ENCODE data around the gene CDC42EP3. TPM values are rescaled to one million over a fixed set of nuclear protein-coding genes. Genes with fewer than 3 reads are reported as not detected.

CDC42EP3 gene
- total and polyA plus RNA-seq, 12 donors = 4.2 to 30.2 (median 10.7) TPM

DNA sequence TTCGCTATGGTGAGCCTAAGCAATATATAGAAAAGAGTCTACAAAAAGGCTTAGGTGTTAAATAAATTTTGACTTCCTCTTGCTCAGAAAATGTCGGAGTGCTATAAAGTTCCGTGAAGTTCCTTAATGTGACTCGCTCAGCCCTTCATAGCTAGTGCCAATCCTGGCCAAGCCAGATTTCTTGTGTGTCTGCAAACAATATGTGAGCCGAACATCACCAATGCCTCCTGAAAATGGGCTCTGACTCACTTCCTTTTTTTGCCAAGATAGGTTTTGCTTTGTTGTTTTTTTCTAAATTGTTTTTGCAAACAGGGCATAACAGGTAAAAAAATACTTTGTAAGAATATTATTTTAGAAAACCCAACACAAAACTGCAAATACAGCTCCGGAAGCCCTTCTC is 26.1 kb downstream of the CDC42EP3 start:
- Histone ChIP-seq H3K9me3 (replicated peaks in 1 of 3) (no peaks in the 10 kb centered on the region), H3K36me3 (replicated peaks in 1 of 2) (no peaks in the 10 kb centered on the region), H3K27me3 (no peaks in the 10 kb centered on the region), H3K4me1 (replicated peaks in 1 of 2) (peaks cover 2 to 26% of the 10 kb centered on the region in 2 donors), H3K4me3 (no peak overlapping the region), H3K27ac (no peak overlapping the region)
- intact Hi-C loops (cut with DNase I) = no loop called here
- no peak for TF ChIP-seq POLR2A (IDR thresholded peaks at IDR 0.05)
- TF ChIP-seq, protein P1, sequence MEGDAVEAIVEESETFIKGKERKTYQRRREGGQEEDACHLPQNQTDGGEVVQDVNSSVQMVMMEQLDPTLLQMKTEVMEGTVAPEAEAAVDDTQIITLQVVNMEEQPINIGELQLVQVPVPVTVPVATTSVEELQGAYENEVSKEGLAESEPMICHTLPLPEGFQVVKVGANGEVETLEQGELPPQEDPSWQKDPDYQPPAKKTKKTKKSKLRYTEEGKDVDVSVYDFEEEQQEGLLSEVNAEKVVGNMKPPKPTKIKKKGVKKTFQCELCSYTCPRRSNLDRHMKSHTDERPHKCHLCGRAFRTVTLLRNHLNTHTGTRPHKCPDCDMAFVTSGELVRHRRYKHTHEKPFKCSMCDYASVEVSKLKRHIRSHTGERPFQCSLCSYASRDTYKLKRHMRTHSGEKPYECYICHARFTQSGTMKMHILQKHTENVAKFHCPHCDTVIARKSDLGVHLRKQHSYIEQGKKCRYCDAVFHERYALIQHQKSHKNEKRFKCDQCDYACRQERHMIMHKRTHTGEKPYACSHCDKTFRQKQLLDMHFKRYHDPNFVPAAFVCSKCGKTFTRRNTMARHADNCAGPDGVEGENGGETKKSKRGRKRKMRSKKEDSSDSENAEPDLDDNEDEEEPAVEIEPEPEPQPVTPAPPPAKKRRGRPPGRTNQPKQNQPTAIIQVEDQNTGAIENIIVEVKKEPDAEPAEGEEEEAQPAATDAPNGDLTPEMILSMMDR (IDR thresholded peaks at IDR 0.05) = no peak
- 70 to 80% (median 71%) methylated on average over 6 of the region's 6 CpGs for WGBS, 4 donors
- peak in 1 of 7 donors; percentile 25 for DNase-seq

DNA sequence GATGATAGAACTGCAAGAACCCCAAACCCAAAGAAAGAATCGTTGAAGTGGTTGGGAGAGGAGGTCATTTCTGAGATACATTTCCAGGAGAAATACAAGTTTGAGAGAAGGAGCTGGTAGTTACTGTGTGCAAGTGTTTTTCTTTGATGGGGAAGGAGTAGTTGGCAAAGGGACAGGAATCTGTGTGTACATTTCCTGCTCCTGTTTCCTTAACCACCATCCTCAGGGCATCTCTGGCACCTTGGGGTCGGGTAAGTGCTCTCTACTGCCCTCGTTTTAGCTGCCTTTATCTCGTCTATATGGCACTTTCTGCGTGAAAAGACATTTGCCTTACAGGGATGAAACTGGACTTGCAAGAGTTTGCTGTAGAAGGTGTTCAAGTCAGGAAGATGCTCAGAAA is 27.3 kb downstream of the CDC42EP3 start:
- Histone ChIP-seq H3K27me3 (no peaks in the 10 kb centered on the region), H3K4me1 (replicated peaks in 1 of 2) (peaks cover 2 to 21% of the 10 kb centered on the region in 2 donors), H3K4me3 (no peak overlapping the region), H3K9me3 (replicated peaks in 1 of 3) (no peaks in the 10 kb centered on the region), H3K27ac (no peak overlapping the region), H3K36me3 (replicated peaks in 1 of 2) (no peaks in the 10 kb centered on the region)
- intact Hi-C loops (cut with DNase I) = no loop called here
- 49 to 72% (median 63%) methylated on average over 5 of the region's 5 CpGs for WGBS, 4 donors
- no peak for DNase-seq
- no peak for TF ChIP-seq POLR2A (IDR thresholded peaks at IDR 0.05)
- TF ChIP-seq, protein P1 (IDR thresholded peaks at IDR 0.05) = no peak

DNA sequence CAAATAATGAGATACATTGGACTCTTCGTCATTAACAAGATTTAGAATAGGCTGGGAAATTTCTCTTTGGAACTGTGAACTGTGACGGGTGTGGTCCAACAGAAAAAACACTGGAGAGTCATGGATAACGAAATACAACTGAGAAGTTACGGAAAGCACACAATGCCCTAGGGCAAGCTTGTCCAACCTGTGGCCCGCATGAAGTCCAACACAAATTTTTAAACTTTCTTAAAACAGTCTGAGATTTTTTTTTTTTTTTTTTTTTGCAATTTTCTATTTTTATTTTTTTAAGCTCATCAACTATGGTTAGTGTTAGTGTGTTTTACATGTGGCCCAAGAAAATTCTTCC is 27.7 kb downstream of the CDC42EP3 start:
- intact Hi-C loops (cut with DNase I) = no loop called here
- no peaks in the 10 kb centered on the region for H3K9me3 ChIP-seq (replicated peaks in 1 of 3)
- H3K27ac ChIP-seq = no peak overlapping the region
- TF ChIP-seq, protein P1 (IDR thresholded peaks at IDR 0.05) = no peak
- no peaks in the 10 kb centered on the region for H3K27me3 ChIP-seq
- no peaks in the 10 kb centered on the region for H3K36me3 ChIP-seq (replicated peaks in 1 of 2)
- H3K4me3 ChIP-seq = no peak overlapping the region
- WGBS, 4 donors = 88 to 93% (median 90%) methylated on average over 5 of the region's 5 CpGs
- no peak for DNase-seq
- peaks cover 2 to 16% of the 10 kb centered on the region in 2 donors for H3K4me1 ChIP-seq (replicated peaks in 1 of 2)

DNA sequence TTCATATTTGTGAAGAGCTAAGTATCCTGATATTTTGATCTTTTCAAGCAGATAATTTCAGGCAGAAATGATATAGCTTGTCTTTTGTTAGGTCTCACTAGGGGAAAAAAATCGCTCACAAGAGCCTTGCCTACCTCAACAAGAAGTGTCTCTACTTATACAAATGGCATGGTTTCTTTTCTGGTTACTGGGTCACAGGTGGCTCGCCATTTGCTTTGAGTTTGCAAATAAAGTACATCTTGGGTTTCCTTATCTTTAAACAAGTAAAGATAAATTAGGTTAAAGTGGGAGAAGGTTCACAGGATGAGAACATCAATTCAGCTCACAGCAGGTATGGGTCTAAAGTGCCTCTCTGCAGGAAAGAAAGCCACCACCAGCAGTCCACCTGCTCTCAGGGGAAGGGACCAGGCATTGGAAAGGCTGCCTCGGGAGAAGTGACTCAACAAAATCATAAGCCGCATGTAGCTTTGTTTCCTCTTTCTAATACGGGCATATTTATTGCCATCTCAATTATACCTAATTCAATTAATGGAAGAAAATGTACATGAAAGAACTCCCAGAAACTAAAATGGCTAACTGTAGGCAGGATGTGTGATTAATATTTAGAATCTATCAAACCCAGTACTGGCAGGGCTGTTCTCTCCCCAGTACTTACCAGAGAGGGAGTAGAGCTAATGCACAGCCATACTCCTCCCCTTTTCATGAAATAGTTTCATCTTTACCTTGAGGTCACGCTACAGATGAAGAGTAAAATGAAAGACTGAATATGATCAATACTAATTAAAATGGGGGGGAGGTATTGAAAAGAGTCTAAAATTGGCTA is 28.3 kb downstream of the CDC42EP3 start:
- Histone ChIP-seq H3K9me3 (replicated peaks in 1 of 3) (no peaks in the 10 kb centered on the region), H3K27me3 (no peaks in the 10 kb centered on the region), H3K4me3 (no peak overlapping the region), H3K27ac (no peak overlapping the region), H3K4me1 (replicated peaks in 1 of 2) (peaks cover 2 to 11% of the 10 kb centered on the region in 2 donors), H3K36me3 (replicated peaks in 1 of 2) (no peaks in the 10 kb centered on the region)
- no peak for TF ChIP-seq POLR2A (IDR thresholded peaks at IDR 0.05)
- TF ChIP-seq, protein P1 (IDR thresholded peaks at IDR 0.05) = no peak
- DNase-seq = no peak
- intact Hi-C loops (cut with DNase I) = no loop called here
- WGBS, 4 donors = 71 to 87% (median 82%) methylated on average over 6 of the region's 6 CpGs

Data from adrenal gland (tissue), 12 donors.